ENCODE results near the gene ISL2. TPM values are rescaled to one million over a fixed set of nuclear protein-coding genes. Genes with fewer than 3 reads are reported as not detected.

ISL2 gene
- total RNA-seq, 2 experiments from 2014 or later = 0.21 TPM; not detected in 1

DNA sequence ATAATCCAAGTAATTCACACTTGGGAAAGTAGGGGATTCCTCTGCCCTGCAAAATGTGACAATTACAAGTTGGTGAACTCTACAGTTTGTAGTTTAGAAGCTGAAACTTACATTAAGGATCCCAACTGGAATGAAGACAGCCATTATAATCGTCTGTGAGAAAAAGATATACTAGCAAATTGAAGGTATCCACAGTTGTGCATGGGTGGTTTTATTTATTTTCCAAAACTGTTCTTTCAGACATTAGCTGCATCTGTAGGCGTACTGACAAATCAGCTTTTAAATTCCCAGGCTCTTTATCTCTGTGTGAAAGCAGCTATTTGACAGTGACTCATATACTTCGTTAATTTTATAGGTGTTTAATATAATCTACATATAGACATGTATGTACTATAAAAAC is 12.5 kb upstream of the ISL2 start:
- CTCF ChIA-PET = no interaction called here
- POLR2A ChIA-PET = no interaction called here

DNA sequence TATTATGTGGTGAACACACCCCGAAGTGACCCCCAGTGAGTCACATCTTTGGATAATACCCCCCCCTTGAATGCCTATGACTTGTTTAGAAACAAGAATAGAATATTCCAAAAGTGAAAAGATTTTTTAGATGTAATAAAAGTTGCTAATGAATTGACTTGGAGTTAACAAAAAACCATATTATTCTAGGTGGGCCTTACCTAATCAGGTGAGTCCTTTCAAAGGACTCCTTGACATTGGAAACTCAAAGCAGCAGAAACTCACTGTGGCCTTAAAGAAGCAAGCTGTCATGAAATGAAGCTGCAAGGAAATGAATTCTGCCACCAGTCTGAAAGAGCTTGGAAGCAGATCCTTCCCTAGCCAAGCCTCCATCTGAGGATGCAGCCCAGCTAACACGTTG is 10.9 kb upstream of the ISL2 start:
- ChIA-PET POLR2A (interaction anchor here (0.6 kb wide), 1 partner anchor 24 kb away, joined by 5 read pairs; no protein-coding TSS in a partner anchor), CTCF (interaction anchor here (0.8 to 1.1 kb wide), 2 partner anchors 9 to 250 kb away, joined by 3 to 5 read pairs; no protein-coding TSS in a partner anchor)

DNA sequence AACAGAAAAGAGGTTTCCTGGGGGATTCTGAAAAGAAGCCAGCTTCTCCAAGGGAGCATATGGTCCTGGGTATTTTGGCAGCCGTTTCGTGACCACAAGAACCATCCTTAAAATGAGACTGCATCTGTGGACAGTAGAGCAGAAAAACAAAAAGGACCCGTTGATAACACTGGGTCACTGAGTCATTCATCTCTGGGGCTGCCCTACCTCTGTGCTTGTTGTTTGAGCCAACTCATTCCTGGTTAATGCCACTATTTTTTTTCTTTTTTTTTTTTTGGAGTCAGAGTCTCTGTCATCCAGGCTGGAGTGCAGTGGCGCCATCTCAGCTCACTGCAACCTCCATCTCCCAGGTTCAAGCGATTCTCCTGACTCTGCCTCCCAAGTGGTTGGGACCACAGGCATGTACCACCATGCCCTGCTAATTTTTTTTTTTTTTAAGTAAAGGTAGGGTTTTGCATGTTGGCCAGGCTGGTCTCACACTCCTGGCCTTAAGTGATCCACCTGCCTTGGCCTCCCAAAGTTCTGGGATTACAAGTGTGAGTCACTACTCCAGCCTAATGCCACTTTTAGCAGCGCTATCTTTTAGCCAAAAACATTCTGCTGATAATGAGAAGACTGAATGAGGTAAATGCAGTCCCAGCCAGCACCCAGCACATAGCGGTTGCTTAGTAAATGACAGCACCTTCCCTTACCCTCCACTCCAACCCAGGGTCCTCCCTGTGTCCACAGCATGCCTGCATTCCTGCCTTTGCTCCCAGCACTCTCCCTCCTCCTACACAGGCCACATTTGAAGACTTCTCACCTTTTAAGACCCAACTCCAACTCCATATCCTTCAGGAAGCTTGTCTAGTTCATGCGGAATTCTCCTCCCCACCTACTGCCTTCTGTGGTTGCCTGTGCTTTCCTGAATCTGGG is 9.1 kb upstream of the ISL2 start:
- ChIA-PET CTCF (no interaction called here), POLR2A (no interaction called here)

- POLR2A ChIA-PET = no interaction called here
Measured at GRCh38 chr15:76328106-76328696, 8.4 kb upstream of the ISL2 start.

DNA sequence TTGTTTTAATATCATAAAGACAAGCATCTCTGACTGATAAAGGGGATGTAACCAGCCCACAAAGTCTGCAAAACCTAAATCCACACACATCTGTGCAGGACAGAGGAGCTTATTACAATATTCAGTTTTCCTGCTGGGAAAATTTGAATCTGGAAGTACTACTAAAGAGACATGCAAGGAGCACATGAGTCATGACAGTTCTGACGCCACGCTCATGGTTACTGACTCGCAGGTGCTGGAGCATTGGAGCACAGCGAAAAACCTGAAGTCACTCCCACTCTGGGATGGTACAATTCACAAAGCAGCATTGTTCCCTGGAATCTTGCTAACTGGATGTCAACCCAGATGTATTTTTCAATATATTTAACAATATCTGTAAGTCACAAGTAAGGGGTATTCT is 7.6 kb upstream of the ISL2 start:
- POLR2A ChIA-PET = no interaction called here

More at GRCh38 chr15:76328106-76328696, 8.4 kb upstream of the ISL2 start:
- CTCF ChIA-PET = no interaction called here

DNA sequence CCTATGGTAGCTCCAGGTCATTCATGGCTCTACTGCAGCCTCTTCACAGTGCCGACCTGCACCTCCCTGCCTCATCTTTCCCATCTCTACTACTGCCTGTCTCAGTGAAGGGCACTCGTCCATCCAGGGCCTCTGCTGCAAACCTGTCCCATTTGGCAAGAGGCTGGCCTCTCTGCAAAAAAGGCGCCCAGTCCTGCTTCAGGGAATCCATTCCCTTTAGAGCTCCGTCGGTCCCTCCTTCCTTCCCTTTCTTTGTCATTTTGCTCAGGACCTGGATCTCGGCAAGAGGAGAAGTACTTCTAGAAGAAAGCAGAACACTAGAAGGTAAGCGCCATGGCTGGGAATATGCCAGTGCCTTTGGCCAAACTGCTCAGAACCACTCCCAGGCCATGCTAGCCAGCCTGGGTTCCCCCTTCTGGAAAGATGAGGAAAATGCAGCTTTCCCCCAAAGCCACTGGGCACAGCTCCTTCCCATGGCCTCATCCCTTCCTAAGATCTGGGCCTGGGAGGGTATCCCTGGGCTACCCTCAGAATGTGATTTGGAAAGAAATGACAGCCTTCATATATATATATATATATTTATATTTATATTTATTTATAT is 6.4 kb upstream of the ISL2 start:
- POLR2A ChIA-PET = no interaction called here
- CTCF ChIA-PET = no interaction called here

More for the DNA sequence above, 7.6 kb upstream of the ISL2 start:
- CTCF ChIA-PET = no interaction called here

GRCh38 chr15:76332796-76333195 is 3.8 kb upstream of the ISL2 start:
- CTCF ChIA-PET = no interaction called here
- POLR2A ChIA-PET = no interaction called here

DNA sequence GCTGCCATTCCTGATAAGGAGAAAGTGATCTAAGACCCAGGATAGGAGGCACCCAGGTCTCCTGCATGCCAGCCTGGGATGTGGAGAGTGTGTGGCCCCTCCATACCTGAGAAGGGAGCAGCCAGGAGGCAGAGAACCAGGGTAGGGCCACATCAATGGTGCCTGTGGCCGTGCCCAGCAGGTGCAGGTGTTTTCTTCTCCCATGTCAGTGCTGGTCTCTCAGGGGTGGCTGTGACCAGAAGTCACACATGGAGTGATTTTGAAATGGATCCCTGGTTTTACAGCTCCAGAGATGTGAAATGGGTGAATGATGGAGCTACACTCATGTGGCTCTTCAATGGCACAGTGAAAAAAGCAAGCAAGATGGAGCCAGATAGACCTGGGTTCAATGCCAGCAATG is 3.3 kb upstream of the ISL2 start:
- CTCF ChIA-PET = no interaction called here
- POLR2A ChIA-PET = no interaction called here

DNA sequence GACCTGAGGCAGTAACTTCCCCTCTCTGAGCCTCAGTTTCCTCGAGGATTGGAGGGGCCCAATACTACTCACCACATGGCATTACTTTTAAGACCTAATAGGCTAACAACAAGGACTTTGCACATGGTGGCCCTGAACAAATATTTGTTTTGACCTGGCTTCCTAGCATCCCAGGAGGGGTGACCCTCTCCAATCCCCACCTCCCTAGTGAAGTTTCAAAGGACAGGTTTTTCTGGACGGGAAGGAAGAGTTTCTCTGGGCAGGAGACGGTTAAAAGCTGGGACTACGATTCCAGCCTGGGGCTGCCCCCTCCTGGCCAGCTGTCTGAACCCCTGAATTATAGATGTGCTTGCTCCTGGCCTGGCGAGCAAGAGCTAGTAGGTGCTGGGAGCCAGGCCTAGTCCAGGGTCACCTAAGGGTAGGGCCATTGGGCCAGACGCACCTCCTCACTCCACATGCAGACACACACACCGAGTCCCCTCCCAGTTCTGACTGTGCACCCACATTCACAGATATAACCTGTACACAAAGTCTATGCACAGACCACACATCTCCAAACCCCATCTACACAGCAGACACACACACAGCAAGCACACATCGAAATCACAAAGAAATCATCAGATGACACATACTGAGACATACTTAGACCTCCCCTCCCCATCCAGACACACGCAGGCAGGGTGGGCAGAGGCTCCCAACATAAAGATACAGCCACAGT is 2.7 kb upstream of the ISL2 start:
- CTCF ChIA-PET = interaction anchor here (0.8 to 1.3 kb wide), 2 partner anchors 8 to 90 kb away, joined by 3 read pairs; no protein-coding TSS in a partner anchor

DNA sequence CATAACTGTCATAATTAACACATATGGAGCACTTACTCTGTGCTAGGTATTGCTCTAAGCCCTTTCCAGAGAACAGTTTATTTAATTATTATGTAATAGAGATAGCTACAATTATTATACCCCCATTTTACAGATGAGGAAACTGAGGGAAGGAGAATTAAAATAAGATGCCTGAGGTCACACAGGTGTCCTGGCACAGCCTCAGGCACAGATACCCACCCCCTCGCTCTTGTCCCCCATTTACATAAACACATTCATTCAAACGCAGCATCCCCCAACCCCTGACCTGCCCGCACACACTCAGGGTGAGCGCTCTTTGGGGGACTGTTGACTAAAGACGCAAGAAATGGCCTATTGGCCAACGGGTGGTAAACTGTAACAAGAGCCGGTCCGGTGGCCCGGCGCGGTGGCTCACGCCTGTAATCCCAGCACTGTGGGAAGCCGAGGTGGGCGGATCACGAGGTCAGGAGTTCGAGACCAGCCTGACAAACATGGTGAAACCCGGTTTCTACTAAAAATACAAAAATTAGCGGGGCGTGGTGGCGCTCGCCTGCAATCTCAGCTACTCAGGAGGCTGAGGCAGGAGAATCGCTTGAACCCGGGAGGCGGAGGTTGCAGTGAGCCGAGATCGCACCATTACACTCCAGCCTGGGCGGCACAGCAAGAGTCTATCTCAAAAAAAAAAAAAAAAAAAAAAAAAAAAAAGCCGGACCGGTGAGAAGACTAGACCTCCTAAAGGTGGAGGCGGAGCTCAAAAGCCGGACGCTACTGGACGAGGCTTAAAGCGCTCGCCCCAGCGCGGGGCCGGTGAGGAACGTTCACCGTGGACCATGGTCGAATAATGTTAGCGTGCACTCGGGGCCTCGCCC is 1.9 kb upstream of the ISL2 start:
- POLR2A ChIA-PET = no interaction called here
- CTCF ChIA-PET = interaction anchor here (0.6 to 1.3 kb wide), 4 partner anchors 9 to 91 kb away, joined by 3 read pairs; no protein-coding TSS in a partner anchor

More for the DNA sequence above, 2.7 kb upstream of the ISL2 start:
- POLR2A ChIA-PET = no interaction called here

DNA sequence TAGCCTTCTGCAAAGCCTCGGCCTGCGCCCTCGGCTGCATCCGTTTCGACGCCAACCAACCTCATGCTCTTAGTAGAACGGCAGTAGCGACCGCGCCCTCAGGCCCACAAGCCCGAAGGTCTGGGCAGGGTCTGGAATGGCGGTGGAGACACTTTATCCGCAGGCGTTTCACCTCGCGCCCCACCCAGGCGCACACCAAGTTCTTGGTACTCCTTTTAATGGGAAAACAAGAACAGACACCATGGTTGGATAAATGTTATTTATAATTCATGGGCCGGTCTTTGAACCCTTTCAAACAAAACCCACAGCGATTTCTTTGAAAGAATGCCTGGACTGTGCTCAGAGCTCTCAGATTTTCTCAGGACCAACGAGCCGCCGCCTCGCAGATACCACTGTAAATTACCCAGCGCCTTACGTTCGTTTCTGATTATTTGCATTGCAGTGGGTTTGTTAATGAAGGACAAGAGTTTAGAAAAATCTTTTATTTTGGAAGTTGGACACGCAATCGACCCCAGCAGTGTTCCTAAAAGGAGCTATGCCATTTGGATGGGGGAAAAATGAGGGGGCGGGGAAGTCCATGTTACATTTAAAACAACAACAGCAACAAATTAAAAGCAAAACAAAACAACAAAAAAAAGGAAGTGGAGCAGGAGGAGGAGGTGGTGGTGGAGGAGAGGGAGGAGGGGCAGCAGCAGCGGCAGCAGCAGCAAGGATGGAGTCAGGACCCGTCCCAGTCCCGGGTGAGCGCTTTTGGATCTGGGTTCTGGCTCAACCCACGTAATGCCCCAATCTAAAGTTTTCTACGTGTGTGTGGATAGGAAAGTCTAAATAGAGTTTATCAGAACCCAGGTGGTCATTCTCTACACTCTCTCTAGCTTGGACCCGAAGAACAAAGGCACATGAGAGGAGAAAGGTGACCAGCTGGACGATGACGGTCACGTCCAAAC is 993 bp upstream of the ISL2 start:
- ChIA-PET POLR2A (no interaction called here), CTCF (interaction anchor here (0.6 to 1.3 kb wide), 5 partner anchors 9 to 519 kb away, joined by 3 read pairs; no protein-coding TSS in a partner anchor)

DNA sequence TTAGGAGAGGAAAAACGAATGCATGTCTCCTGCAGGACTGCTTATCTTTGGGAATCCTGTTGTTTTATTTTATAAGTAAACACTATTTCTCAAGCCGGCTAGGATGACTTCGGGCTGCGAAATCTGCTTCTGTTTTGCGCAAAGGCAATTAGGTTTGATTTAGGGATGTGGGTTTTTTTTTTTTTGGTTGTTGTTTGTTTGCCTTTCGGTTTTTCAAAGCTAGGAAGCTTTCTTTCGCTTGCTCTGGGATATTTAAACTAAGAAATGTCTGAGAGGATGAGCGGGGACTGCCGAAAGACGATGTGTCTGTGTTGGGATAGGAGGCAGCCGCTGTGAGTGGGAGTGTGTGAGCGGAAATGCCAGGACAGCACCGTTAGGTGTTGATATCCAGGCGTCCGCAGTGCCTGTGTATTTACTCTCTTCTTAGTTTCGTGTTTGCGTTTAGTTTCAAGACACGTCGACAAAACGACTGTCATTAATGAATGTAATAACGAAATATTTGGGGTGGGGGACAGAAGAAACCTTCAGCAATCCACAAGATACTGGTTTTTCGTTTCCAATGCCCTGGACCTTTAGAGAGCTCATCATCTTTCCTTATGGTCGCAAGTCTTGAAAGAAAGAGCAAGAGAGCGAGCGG is 604 bp downstream of the ISL2 start:
- POLR2A ChIA-PET = no interaction called here
- CTCF ChIA-PET = interaction anchor here (0.6 kb wide), 1 partner anchor 107 kb away, joined by 3 read pairs; no protein-coding TSS in a partner anchor

GRCh38 chr15:76337696-76338485 is 1.3 kb downstream of the ISL2 start:
- POLR2A ChIA-PET = interaction anchor here (1.1 kb wide), 1 partner anchor 49 kb away, joined by 5 read pairs; no protein-coding TSS in a partner anchor
- CTCF ChIA-PET = interaction anchor here (0.6 kb wide), 1 partner anchor 107 kb away, joined by 3 read pairs; no protein-coding TSS in a partner anchor

GRCh38 chr15:76338486-76339304 is 2.1 kb downstream of the ISL2 start:
- ChIA-PET CTCF (no interaction called here), POLR2A (interaction anchor here (1.1 kb wide), 1 partner anchor 49 kb away, joined by 5 read pairs; no protein-coding TSS in a partner anchor)

Measured in activated CD8-positive, alpha-beta memory T cell treated with anti-CD3 and anti-CD28 coated beads for 36 hours (primary cell).